ENCODE measurements around the gene PRDM8. TPM values are rescaled to one million over a fixed set of nuclear protein-coding genes. Genes with fewer than 3 reads are reported as not detected.

PRDM8 gene
- total and polyA plus RNA-seq, 2 experiments from 2014 or later, result 0.65 to 1.8 TPM

GRCh38 chr4:80153874-80154544 lies 43.3 kb upstream of the PRDM8 start:
- no peak for TF ChIP-seq EZH2 (IDR thresholded peaks at IDR 0.05; ENCODE audit: borderline replicate concordance)
- TF ChIP-seq CTCF (IDR thresholded peaks at IDR 0.05; ENCODE audit: poor library complexity), result no peak
- TF ChIP-seq EZH2phosphoT487 (IDR thresholded peaks at IDR 0.05; ENCODE audit: low read depth, severe bottlenecking, unreplicated experiment), result no peak
- peaks cover 5% of the 10 kb centered on the region for H3K27me3 ChIP-seq
- no peaks in the 10 kb centered on the region for H3K9me3 ChIP-seq (ENCODE audit: low read depth)
- 55% methylated on average over 4 of the region's 4 CpGs for WGBS (ENCODE audit: low lambda C conversion rate, missing lambda C conversion rate)
- H3K36me3 ChIP-seq (replicated peaks; ENCODE audit: insufficient read depth, low read depth), result no peaks in the 10 kb centered on the region
- no peak overlapping the region for H2AFZ ChIP-seq
- H3K79me2 ChIP-seq, result no peaks in the 10 kb centered on the region
- no peaks in the 10 kb centered on the region for H3K4me1 ChIP-seq (ENCODE audit: insufficient read depth)
- H3K4me2 ChIP-seq, result no peak overlapping the region
- no peak overlapping the region for H3K4me3 ChIP-seq
- H4K20me1 ChIP-seq (ENCODE audit: insufficient read depth, poor library complexity, severe bottlenecking), result no peaks in the 10 kb centered on the region
- no peak for DNase-seq (ENCODE audit: low spot score)
- no peaks in the 10 kb centered on the region for H3K9me2 ChIP-seq (replicated peaks; ENCODE audit: insufficient read depth)
- no peak overlapping the region for H3K27ac ChIP-seq

- 73% methylated on average over 3 of the region's 3 CpGs for WGBS (ENCODE audit: low lambda C conversion rate, missing lambda C conversion rate)
- DNase-seq (ENCODE audit: low spot score), result no peak
- no peaks in the 10 kb centered on the region for H3K36me3 ChIP-seq (replicated peaks; ENCODE audit: insufficient read depth, low read depth)
These were observed 42.8 kb upstream of the PRDM8 start for GRCh38 chr4:80154545-80154933.

GRCh38 chr4:80155316-80155982 lies 41.9 kb upstream of the PRDM8 start:
- TF ChIP-seq CTCF (IDR thresholded peaks at IDR 0.05; ENCODE audit: poor library complexity), result no peak
- no peak for TF ChIP-seq EZH2 (IDR thresholded peaks at IDR 0.05; ENCODE audit: borderline replicate concordance)
- no peak for TF ChIP-seq EZH2phosphoT487 (IDR thresholded peaks at IDR 0.05; ENCODE audit: low read depth, severe bottlenecking, unreplicated experiment)
- Histone ChIP-seq H3K4me2 (no peak overlapping the region), H3K9me2 (replicated peaks; ENCODE audit: insufficient read depth) (no peaks in the 10 kb centered on the region), H3K4me1 (ENCODE audit: insufficient read depth) (no peaks in the 10 kb centered on the region), H3K36me3 (replicated peaks; ENCODE audit: insufficient read depth, low read depth) (no peaks in the 10 kb centered on the region), H2AFZ (no peak overlapping the region), H3K9me3 (ENCODE audit: low read depth) (no peaks in the 10 kb centered on the region), H3K79me2 (no peaks in the 10 kb centered on the region), H3K27ac (no peak overlapping the region), H3K27me3 (peaks cover 5% of the 10 kb centered on the region), H4K20me1 (ENCODE audit: insufficient read depth, poor library complexity, severe bottlenecking) (no peaks in the 10 kb centered on the region), H3K4me3 (no peak overlapping the region)
- no peak for DNase-seq (ENCODE audit: low spot score)
- 64% methylated on average over 2 of the region's 2 CpGs for WGBS (ENCODE audit: low lambda C conversion rate, missing lambda C conversion rate)

More at GRCh38 chr4:80154545-80154933, 42.8 kb upstream of the PRDM8 start:
- H3K9me3 ChIP-seq (ENCODE audit: low read depth), result no peaks in the 10 kb centered on the region
- H3K4me3 ChIP-seq, result no peak overlapping the region
- H3K27ac ChIP-seq, result no peak overlapping the region
- no peaks in the 10 kb centered on the region for H3K9me2 ChIP-seq (replicated peaks; ENCODE audit: insufficient read depth)
- TF ChIP-seq EZH2 (IDR thresholded peaks at IDR 0.05; ENCODE audit: borderline replicate concordance) (no peak), EZH2phosphoT487 (IDR thresholded peaks at IDR 0.05; ENCODE audit: low read depth, severe bottlenecking, unreplicated experiment) (no peak), CTCF (IDR thresholded peaks at IDR 0.05; ENCODE audit: poor library complexity) (no peak)
- no peak overlapping the region for H3K4me2 ChIP-seq
- no peaks in the 10 kb centered on the region for H4K20me1 ChIP-seq (ENCODE audit: insufficient read depth, poor library complexity, severe bottlenecking)
- H3K27me3 ChIP-seq, result peaks cover 5% of the 10 kb centered on the region
- no peak overlapping the region for H2AFZ ChIP-seq
- H3K4me1 ChIP-seq (ENCODE audit: insufficient read depth), result no peaks in the 10 kb centered on the region
- no peaks in the 10 kb centered on the region for H3K79me2 ChIP-seq

Measured in hepatocyte (in vitro differentiated cells).